Measurements from ENCODE around the gene PALLD. TPM values are rescaled to one million over a fixed set of nuclear protein-coding genes. Genes with fewer than 3 reads are reported as not detected.

The PALLD gene
- total and polyA plus RNA-seq, 2 donors (not counting 3 experiments of a cell fraction or from before 2014, with no cell fraction given), result 13.4 to 48.2 TPM

- no peaks in the 10 kb centered on the region for H4K20me1 ChIP-seq (replicated peaks; ENCODE audit: control insufficient read depth, extremely low read depth, insufficient read depth, low read length)
- H3K9me1 ChIP-seq (replicated peaks; ENCODE audit: control insufficient read depth, extremely low read depth, insufficient read depth, low read length), result no peaks in the 10 kb centered on the region
- no peaks in the 10 kb centered on the region for H3K27me3 ChIP-seq (ENCODE audit: control insufficient read depth in 2 of 2, insufficient read depth in 2 of 2, low read length in 2 of 2)
- no peak overlapping the region for H2AFZ ChIP-seq (ENCODE audit: low read depth, low read length)
- POLR2A ChIA-PET, result no interaction called here
- no peak for DNase-seq (ENCODE audit: low read depth, low spot score)
- no peak overlapping the region for H3K9ac ChIP-seq (replicated peaks; ENCODE audit: extremely low read depth, insufficient read depth, low read length)
- no peaks in the 10 kb centered on the region for H3K36me3 ChIP-seq (ENCODE audit: control insufficient read depth in 2 of 2, extremely low read depth in 1 of 2, insufficient read depth in 2 of 2, low read length in 2 of 2)
- no peak overlapping the region for H3K4me3 ChIP-seq (replicated peaks in 1 of 3; ENCODE audit: insufficient read depth in 1 of 3, low read depth in 1 of 3, low read length in 3 of 3)
- no peak overlapping the region for H3K27ac ChIP-seq (ENCODE audit: insufficient read depth, low read depth, low read length)
- H3K4me2 ChIP-seq (ENCODE audit: insufficient read depth, low read length), result no peak overlapping the region
- no TSS peak for BruUV-seq (replicated peaks)
- no peaks in the 10 kb centered on the region for H3K79me2 ChIP-seq (ENCODE audit: control insufficient read depth, insufficient read depth, low read length)
- dilution Hi-C loops (cut with MboI; ENCODE audit: extremely low pct_ligation_motif_present, low sequenced_read_pairs) (no loop called here), intact Hi-C loops (cut with micrococcal nuclease) (no loop called here)
- no peaks in the 10 kb centered on the region for H3K9me3 ChIP-seq (replicated peaks; ENCODE audit: control insufficient read depth, insufficient read depth, low read length)
- no peaks in the 10 kb centered on the region for H3K4me1 ChIP-seq (ENCODE audit: control insufficient read depth, extremely low read depth, insufficient read depth, low read length)
- TF ChIP-seq CTCF (IDR thresholded peaks at IDR 0.05; ENCODE audit: extremely low read depth in 1 of 2, insufficient read depth in 1 of 2, low read depth in 1 of 2, low read length in 2 of 2) (no peak), POLR2AphosphoS5 (IDR thresholded peaks at IDR 0.05; ENCODE audit: insufficient read depth, low read depth, low read length) (no peak), GATA2 (IDR thresholded peaks at IDR 0.05; ENCODE audit: insufficient read depth, insufficient read length, low read depth, low read length) (no peak), POLR2A (IDR thresholded peaks at IDR 0.05; ENCODE audit: low read depth, low read length) (no peak), MYC (IDR thresholded peaks at IDR 0.05; ENCODE audit: low read depth, low read length) (no peak), FOS (IDR thresholded peaks at IDR 0.05; ENCODE audit: borderline replicate concordance, insufficient read depth, low read length) (no peak), JUN (IDR thresholded peaks at IDR 0.05; ENCODE audit: borderline replicate concordance, insufficient read depth, insufficient read length, low read depth) (no peak), EZH2 (IDR thresholded peaks at IDR 0.05; ENCODE audit: borderline replicate concordance, low read depth, low read length, severe bottlenecking) (no peak)
- TF ChIP-seq, protein P1, sequence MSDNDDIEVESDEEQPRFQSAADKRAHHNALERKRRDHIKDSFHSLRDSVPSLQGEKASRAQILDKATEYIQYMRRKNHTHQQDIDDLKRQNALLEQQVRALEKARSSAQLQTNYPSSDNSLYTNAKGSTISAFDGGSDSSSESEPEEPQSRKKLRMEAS (IDR thresholded peaks at IDR 0.05; ENCODE audit: insufficient read depth, insufficient read length), result no peak
- no peak for FAIRE-seq
- CTCF ChIA-PET, result interaction anchor here (1.6 kb wide), 1 partner anchor 23 kb away, joined by 4 read pairs; no protein-coding TSS in a partner anchor
These were observed 208.3 kb downstream of the PALLD start for GRCh38 chr4:168705121-168705520.

Measured in endothelial cell of umbilical vein (primary cell).